GM21717 (cell line): ENCODE data around the gene CCDC149.

Source experiments
- ATAC-seq: cut with Tn5 transposase; IDR thresholded peaks from one replicate; pipeline ENCODE4 v1.9.1; 2021; ENCODE audit warnings: mild to moderate bottlenecking, moderate library complexity; ENCODE audit not compliant: unreplicated experiment

Gene CCDC149

DNA sequence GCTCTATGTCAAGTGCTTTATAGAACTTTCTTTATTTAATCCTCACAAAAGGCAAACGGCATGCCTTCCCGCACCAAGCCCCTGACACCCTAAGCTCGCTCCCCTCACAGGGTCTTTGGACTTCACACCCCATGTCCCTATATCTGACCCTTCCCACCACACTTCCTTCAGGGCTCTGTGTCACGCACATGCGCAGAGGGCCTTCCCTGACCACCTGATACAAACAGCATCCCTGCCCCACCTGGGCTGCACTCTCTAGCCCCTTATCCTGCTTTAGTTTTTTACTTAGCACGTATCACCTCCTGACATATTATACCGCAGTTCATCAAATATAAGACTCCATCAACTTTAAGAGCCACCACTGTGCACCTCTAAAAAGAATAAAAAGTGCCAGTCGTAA is 67.7 kb downstream of the CCDC149 start:
- ATAC-seq: no peak

DNA sequence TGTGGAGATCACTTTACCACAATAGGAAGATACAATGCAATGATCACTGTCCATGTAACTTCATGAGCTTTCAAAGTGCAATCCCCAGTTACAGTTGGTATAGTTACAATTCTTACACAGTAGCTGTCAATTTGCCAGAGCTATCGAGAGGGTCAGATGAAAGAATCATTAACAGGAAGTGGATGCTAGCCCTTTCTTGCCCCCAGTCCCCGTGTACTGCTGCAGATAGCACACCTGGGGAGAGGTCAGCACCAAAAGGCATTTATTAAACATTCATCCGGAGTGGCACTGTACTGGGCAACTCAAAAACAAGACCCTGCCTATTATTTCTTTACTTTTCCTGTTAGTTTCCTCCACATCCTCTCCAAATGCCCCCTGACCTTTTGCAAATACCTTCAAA is 69.7 kb downstream of the CCDC149 start:
- ATAC-seq: no peak

GRCh38 chr4:24842356-24842755 is 70.5 kb downstream of the CCDC149 start:
- ATAC-seq: no peak

- ATAC-seq: no peak
Measured at GRCh38 chr4:24840826-24841543, 71.9 kb downstream of the CCDC149 start.

GRCh38 chr4:24840362-24840761 is 72.5 kb downstream of the CCDC149 start:
- no peak for ATAC-seq

DNA sequence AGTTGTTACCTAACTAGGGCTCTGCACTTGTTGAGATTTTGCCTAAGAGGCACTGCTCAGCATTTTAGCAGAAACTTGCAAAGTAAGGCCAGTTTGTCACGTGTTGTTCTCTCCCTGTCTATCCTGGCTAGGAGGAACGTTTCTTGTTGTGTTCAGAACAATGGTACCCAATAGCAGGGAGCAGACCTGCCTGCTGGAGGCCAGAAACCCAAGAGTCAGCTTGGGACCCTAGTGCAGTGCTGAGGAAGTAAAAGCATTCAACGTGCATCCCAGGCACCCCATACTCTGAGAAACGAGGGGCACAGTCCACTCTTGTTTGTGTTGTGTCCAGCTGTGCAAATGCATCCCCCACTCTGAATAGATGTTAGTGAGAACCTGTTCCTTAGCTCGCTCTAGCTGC is 75.1 kb downstream of the CCDC149 start:
- ATAC-seq: no peak

DNA sequence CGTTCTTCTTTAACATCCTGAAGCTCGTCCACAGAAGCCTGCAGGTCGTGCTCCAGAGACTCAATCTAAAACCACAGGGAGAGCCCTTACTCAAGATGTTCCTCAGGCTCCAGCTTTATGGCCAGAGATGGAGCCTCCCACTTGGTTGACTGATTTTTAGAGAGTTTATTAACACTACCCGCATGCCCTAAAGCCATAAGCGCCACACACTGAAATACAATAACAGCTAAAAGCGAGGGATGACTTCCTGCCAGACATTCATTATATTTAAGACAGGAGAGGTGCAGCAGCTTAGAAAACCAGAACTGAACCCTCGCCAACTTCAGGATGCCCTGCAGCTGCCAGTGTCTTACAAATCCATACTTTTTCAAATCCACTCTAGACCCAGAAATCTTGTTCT is 75.5 kb downstream of the CCDC149 start:
- ATAC-seq: no peak

GRCh38 chr4:24836661-24837242 is 76.1 kb downstream of the CCDC149 start:
- no peak for ATAC-seq

DNA sequence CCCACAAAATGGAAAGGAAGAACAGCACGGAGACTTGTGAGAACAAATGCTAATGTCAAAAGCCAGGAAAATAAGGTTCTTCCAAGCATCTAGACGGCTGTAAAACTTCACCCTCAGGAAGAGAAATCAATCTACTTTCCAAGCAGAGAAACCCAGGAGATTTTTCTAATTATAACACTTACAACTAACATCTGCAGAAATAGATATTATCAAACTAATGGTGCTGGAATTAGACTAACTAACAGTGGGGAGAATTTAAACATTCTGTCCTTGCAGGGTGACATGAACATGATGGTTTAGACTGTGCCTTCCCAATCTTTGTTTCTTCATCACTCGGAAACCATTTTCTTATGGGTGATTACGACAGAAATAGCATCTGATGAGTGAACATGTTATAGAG is 77.1 kb downstream of the CCDC149 start:
- ATAC-seq: no peak

DNA sequence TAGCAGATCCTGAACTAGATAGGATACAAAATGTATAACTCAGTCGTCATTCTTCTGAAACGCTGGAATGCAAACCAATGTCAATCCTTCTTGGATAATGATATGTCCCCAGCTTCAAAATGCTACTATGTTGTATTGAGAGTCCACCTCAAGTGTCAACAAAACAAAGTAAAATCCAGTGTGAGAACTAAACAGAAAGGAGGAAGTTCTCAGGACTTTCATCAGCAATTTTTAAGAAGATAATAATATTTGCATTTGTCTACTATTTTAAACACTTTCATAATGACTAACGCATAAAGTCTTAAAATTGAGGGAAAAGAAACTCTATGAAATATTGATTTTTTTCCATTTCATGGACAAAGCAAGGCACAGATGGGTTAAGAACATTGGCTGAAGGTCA is 81.2 kb downstream of the CCDC149 start:
- no peak for ATAC-seq

GRCh38 chr4:24824720-24825119 is 88.1 kb downstream of the CCDC149 start:
- no peak for ATAC-seq

DNA sequence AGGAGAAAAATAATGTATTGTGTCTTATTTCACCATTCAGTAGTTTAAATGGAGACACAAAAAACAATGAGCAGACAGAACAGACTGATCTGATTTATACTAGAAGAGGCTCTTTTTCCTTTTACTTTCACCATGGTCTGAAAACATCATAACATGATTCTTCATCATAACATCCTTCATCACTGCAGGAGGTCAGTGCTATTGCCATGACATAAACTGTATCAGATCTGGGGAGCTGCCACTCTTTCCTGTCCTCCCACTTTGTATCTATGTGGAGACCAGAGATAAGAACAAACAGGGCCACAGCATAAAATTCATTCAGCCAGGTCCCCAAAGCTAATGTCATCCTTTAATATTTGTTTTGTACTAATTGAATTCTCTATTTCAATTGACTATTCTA is 92.3 kb downstream of the CCDC149 start:
- no peak for ATAC-seq

- no peak for ATAC-seq
Measured at GRCh38 chr4:24816797-24817196, 96.0 kb downstream of the CCDC149 start.

DNA sequence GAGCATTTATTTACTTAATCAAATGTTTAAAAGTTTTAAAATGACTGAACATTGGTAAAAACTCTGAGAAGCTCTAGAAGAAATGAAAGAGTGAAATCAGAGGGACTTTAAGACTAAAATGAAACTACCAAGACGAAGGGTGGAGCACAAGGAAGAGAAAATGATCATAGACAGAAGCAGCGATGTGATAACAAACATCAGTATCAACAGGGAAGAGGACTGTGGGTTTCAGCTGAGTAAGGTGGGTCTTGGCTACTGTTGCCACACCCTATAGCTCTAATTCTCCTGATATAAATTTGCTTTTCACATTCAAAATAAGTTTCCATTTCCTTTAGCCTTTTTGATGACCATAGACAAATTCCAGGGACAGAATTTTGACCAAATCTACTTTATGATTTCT is 99.1 kb downstream of the CCDC149 start:
- no peak for ATAC-seq

- ATAC-seq: no peak
Measured at GRCh38 chr4:24810871-24811631, 101.8 kb downstream of the CCDC149 start.

DNA sequence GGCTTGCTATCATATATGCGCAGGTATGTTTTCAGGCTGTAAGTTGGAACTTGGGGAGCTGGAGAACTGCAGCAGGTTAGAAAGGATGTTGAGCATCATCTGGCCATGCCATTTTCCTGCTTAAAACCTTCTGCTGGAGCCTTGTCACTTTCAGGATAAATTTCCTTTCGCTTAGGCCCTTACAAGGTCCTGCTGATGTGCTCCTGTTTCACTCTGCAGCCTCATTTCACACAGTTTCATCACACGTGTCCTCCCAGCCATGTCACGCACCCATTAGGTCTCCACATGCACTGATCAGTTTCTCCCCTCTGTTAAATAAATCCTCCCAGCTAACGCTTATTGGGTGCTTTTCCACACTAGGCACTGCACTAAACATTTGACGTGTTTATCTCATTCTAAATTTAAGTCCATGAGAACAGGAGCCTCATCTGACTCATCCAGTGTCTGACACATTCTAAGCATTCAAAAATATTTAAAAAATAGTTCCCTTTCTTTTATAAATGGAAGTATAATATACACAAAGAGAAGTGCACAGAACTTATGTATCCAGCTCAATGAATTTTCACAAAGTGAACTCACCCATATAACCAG is 102.9 kb downstream of the CCDC149 start:
- ATAC-seq: no peak

DNA sequence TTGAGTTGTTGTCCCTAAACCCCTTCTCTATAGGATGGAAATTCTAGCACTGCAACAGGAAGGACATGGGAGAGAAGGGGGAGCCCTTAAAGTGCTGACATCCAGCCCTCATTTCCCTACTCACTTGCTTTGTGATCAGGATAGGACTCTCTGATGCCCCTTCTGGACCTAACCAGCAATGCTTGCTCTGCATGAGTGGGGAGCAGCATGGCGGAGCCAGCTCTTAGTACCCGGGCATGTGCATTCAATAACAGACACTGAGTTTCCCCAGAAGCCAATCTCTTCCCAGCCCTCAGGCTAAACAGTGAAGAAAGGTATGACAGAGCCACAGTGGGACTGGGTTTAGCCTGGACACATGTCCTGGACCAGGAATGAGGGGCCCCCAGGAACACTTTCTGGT is 103.5 kb downstream of the CCDC149 start:
- no peak for ATAC-seq

DNA sequence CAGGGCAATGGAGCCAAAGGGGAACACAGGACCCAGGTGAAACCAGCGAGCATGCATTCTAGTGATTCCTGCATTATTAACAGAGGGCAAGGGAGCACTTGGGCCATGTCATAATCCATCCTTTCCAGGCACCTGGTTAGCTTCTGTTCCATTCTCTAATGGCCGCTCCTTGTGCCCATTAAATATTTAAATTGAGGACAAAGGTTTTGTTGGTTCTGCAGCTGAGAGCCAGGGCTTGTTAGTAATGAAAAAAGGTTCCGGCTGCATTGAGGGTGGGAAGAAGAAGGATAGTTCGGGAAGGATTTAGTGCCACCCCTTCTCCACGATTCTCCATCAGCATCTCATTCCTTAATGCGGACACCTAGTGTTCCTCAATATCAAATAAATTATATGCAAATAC is 103.9 kb downstream of the CCDC149 start:
- no peak for ATAC-seq

DNA sequence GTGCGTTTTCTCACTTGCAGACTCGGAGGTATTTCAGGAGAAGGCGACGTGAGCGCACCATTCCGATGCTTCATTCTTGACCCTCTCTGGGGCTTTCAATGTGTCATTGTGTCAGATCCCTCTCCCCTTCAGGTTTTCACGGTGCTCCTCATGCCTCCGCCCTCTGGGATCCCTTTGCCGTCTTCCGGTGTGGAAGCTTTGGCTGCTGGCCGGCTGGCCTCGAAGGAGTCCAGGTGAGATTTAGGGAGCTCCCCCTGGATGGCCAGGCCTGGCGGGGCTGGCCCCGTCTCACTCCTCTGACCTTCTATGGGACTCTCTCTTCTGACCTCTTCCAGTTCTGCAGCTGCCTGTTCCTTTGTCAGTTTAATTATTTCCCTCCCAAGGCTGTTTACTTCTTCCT is 104.6 kb downstream of the CCDC149 start:
- no peak for ATAC-seq

DNA sequence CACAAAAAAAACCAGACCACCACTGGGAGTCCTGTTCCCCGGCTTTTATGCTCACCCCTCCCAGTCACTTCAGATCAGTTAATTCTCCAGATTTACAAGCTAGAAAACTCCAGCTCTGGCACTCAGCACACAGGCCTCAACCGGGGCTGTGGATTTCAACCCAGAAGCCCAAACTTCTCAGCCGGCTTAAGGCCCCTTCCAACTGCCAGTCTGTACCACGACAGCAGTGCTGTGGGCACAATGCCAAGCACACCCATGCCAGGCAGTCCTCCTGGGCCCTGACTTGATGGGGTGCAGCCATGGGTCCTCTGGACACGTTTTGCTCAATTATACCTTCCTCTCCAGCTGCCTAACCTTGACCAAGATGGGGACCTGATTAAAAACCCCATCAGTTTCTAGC is 105.2 kb downstream of the CCDC149 start:
- no peak for ATAC-seq

DNA sequence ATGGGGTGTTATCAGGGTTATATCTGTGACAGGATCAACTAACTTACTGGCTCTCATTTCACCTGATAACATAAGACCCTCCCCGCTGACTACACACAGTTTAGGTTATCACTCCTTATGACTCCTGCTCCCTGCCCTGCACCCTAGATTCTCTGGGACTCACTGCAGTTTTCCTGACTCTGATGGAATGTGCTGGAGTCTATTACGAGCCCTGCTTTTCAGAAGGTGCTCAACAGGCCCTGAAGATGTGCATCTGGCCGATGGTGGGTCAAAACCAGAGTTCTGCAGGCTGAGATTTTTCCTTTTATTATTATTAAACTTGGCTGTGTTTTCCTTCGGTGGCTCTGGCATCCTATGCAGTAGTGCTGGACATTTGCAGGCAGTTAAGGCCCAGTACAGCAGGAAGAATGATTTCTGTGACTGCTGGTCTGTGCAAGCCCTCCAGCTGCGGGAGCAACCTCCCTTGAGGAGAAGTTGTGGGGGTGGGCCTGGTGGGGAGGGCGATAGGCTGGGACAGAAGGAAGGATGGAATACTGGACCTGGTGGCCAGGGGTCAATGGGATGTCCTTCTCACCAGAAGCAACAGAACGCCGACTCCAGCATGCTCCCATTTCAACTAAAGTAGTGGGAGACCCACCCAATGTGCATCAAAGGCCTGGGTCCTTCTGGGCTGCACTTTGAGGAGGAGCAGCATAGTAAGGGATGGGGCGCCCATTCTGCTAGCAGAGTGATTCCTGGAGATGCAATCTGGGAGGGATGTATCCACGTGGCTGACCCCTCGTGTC is 106.4 kb downstream of the CCDC149 start:
- no peak for ATAC-seq
